ENCODE results near the gene WDR70.
"Not testable (repeated sequence)": the region's sequence is repeated elsewhere in the genome, so short reads cannot be mapped to it uniquely, and the experiment has no call there.

WDR70 gene

DNA sequence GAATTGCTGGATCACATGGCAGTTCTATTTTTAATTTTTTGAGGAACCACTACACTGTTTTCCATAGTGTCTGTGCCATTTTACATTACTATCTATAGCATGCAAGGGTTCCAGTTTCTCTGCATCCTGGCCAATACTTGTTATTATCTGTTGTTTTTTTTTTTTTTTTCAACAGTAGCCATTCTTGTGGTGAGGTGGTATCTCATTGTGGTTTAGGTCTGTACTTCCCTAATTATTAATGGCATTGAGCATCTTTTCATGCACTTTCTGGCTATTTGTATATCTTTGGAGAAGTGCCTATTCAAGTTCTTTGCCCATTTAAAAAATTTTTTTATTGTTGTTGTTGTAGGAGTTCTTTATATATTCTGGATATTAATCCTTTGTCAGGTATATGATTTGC lies 363.0 kb downstream of the WDR70 start:
- in situ Hi-C loops (cut with MboI; ENCODE audit: low sequenced_read_pairs), result no loop called here

DNA sequence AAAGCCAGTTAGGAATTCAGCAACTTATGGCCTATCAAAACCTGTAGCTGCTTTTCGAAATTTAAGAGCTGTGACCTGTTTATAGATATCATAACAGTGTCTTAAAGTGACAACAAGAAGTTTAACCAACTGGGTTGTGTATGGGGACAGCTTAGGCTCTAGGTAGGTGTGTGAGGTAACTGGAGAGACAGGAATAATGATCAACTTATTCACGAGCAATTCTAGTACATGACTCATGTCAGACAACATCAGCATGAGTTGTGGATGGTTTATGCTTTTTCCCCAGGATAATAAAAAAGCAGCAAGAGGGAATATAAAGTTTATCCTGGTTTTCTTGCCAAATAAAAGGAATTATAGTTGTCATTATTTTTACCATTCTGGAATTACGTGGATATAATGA lies 372.1 kb downstream of the WDR70 start:
- in situ Hi-C loops (cut with MboI; ENCODE audit: low sequenced_read_pairs), result no loop called here

DNA sequence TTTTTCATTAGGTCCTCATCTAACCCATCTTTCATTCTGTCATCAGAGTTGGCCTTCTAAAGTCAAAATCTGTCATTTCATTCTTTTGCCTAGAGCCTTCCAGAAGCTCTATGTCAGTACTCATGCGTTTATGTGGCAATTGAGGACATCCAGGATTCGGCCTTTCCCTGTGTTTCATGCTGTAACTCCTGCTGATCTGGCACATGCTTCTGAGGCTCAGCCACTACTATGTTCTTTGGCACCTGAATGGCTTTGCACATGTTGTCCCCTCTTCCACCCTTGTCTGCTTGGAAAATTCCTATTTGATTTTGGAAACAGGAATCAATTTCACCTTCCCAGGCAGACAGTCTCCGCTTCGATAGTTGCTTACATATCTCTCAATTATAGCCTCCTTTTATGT lies 375.9 kb downstream of the WDR70 start:
- in situ Hi-C loops (cut with MboI; ENCODE audit: low sequenced_read_pairs), result no loop called here

DNA sequence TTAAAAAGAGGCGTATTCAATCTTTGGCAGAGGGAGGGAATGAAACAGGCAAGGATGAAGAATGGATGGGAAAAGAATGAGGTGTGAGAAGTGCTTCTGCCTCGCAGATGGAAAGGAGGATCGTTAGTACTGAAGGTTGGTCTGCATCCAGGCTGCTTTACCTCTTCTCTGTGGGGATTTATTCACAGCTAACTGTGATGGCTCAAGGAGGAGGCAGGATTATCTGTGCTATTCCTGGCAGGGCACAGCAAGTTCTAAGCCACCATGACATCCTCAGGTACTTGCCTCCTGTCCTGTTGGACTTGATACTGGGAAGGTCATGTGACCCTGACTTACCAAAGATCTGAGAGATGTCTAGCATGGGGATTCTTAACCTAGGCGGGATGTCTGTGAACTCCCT lies 376.5 kb downstream of the WDR70 start:
- in situ Hi-C loops (cut with MboI; ENCODE audit: low sequenced_read_pairs), result no loop called here

DNA sequence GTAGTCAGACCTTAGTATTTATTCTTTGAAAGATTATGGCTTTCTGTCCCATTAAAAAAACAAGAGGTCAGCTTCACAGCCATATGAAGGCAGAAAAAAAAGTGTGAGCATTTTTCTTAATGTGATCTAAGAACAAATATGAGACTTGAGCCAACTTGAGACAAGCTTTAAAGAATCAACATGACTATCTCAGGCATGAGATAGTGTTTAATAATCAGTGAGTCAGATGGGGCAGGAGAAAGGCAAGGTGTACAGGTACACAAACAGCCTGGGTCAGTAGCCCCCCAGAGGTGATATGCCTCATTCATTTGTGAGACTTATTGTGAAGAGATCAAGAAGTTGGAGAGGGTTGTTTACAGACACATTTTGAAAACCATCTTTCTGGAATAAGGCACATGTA lies 377.1 kb downstream of the WDR70 start:
- in situ Hi-C loops (cut with MboI; ENCODE audit: low sequenced_read_pairs), result no loop called here

DNA sequence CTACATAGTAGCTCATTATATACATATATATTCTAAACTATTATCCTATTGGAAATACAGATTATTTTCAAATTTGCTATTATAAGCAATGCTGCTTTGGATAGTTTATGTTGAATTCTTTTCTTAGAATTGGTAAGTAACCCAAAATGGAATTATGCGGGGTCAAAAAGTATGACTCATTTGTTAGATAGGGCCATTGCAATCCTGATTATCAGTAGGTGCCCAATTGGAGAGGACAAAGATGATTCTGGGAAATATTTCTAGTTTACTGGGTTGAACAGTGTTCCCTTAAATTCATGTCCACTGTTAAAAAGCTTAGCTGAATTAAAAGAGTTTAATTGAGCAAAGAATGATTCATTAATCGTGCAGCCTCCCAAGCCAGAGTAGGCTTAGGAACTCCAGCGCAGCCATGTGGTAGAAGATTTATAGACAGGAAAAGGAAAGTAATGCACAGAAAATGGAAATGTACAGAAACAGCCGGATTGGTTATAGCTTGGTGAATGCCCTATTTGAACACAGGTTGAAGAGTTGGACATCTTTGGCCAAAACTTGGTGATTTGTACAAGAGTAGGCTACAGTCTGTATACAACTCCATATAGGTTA lies 379.0 kb downstream of the WDR70 start:
- in situ Hi-C loops (cut with MboI; ENCODE audit: low sequenced_read_pairs), result no loop called here

DNA sequence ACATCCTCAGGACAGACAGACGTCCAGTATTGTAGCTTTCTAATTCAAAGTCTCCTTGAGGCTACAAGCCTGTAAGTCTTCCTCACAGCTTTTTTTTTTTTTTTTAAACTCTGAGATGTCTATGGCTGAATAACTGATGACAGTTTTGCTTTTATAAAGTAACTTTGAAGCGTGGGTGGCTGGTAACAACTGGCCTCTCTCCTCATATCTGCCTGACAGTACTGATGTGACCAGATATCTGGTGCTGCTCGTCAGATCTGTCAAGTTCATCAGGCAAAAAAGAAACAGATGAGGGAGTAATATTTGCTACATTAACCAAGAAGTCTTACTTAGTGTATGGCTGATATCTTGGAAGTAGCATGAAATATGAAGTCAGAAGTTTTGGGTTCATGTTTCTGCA lies 388.1 kb downstream of the WDR70 start:
- in situ Hi-C loops (cut with MboI; ENCODE audit: low sequenced_read_pairs), result no loop called here

DNA sequence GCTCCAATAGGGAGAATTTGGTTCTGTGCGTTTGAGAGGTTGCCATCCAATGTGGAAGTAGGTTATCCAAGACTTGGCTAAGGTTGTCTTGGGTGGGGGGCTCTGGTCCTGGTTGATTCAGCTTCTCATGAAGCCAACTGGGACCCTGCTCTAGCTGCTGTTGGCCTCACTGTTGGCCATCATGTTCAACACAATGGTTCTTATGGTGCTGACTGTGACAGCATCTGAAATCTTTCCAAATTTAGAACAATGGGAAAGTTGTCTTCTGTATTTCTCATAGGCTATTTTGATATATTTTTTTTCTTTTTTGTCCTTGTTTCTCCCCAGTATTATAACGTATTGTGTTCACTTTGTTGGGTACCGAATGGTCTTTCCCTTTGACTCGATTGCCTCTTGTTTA lies 388.8 kb downstream of the WDR70 start:
- in situ Hi-C loops (cut with MboI; ENCODE audit: low sequenced_read_pairs), result no loop called here

DNA sequence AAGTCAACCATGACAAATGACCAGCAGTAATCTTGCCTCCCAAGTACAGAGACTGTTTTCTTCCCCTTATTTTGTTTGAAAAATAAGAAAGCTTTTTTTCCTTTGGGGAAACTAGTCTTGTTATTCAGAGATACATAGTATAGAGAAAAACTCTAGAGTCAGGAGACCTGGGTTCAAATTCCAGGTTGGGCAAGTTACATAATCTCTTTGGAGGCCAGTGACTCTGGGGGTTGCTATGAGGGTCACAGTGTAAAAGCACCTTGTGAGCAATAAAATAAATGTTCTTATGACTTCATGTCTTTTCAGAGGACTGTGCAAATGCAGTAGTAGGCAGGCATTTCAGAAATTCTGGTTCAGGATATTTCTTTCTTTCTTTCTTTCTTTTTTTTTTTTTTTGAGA lies 389.3 kb downstream of the WDR70 start:
- in situ Hi-C loops (cut with MboI; ENCODE audit: low sequenced_read_pairs), result no loop called here

DNA sequence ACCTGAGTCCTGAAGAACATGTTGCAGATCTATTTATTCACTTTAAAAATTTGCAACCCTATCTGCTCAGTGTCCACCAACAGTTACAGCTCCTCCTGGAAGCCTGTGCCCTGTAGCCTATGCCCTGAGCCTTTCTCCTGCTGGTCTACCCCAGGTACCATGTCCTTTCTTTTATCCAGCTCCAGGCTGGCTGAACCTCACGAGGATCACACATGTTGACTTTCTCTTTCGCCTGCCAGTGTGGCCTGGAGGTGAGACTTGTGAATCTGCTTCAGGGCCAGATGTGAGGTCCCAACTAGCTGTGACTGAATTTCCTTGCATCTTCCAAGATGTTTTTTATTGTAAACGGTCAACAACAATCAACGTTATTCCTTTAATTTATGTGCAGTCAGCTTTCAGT lies 390.0 kb downstream of the WDR70 start:
- in situ Hi-C loops (cut with MboI; ENCODE audit: low sequenced_read_pairs), result no loop called here

DNA sequence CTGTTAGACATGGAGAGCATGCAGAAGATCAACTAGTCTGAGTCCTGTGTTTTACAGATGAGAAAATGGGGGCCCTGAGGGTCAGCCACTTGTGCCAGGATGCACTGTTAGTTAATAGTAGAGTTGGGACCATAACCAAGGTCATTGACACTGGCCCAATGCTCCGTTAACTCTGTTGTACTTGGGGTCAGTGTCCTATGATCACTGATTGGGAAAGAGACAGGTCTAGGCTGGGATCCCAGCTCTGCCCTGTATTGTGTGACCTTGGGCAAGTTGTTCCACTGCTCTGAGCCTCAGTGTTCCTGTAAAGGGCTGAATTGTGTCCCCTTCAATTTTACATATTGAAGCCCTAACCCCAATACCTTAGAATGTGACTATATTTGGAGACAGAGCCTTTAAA lies 390.7 kb downstream of the WDR70 start:
- in situ Hi-C loops (cut with MboI; ENCODE audit: low sequenced_read_pairs), result no loop called here

DNA sequence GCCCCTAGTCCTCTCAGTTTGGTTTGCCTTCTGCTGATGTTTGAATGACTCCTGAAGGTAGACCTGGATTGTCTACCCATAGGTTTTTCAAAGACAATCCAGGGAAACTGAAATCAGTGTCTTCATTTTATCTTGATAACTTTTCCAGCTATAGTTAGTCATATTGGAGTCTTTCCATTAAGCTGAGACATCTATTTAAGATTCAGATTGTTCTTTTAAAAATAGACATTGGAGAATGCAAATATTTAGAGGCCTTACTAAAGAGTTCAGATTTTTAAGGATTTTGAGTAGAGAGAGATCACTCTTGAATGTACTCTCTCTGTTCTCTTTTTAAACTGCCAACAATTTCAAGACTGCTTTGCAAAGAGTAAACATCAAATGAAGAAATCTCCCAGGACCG lies 391.7 kb downstream of the WDR70 start:
- in situ Hi-C loops (cut with MboI; ENCODE audit: low sequenced_read_pairs), result no loop called here

DNA sequence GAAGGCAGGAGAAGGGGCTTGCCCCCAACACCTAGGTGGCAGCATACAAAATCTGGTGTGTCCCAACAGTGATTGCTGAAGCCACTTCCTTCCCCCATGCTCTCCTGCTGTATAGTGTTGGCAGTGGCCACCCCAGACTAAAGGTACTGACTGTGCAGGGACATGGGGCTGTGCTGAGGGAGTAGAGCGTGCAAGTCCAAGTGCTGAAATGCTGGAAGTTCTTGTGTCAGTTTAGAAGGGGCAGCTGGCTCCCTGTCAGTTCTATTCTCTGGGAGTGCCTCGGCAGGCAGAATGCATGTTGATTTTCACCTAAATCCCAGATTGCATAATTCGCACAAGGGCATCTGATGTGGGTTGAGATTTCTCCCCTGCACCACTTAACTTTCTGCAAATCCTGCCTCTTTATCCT lies 392.1 kb downstream of the WDR70 start:
- in situ Hi-C loops (cut with MboI; ENCODE audit: low sequenced_read_pairs), result no loop called here

DNA sequence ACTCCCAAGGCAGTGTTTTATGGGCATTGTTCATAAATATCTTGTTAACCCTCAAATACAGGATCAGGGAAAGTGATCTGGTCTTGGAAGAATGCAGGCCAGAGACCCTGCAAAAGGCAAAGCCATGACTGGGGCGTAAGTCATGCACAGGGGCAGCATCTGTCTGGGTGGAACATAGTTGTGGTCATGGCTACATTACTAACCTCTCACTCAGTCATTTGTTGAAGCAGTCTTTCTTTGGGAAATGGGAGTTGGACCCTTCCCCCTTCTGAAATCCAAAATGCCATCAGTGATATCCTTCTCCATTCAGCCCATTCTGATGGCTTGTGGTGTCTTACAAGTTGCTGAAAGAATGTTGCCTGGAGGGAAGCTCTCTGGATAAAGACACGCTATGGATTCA lies 392.6 kb downstream of the WDR70 start:
- in situ Hi-C loops (cut with MboI; ENCODE audit: low sequenced_read_pairs), result no loop called here

DNA sequence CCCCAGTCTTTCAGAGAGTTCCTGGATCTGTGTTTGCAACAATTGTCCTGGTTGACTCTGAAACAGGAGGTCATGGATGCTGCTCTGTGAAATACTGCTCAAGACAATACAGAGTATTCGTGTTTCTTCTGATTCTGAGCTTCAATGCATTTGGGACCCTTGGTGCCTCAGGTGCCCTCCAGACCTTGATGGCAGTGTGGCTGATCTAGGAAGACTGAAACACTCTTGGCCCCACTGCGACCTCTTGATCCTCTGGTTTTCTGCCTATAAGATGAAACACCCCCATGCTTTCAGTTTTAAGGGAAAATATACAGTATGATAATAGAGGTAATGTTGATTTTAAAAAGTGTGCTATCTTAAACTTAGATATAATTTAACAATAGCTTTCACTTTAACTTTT lies 393.1 kb downstream of the WDR70 start:
- in situ Hi-C loops (cut with MboI; ENCODE audit: low sequenced_read_pairs), result no loop called here

DNA sequence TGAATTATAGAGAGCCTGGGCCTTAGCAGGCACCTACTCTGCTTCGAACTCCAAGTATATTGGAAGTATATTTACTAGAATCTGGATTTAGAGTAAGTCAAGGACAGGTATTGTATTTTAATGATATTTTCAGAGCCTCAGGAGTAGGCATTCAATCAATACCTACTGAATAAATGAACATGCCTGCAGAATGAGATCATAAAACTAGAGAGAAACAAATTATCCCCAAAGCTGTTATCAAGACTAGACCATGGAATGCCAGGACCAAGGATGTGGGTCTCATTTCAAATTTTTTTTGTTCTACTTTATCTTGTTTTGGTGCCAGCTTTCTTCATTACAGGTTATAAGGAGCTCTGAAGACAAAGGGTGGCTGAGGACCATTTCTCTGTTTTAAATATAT lies 394.7 kb downstream of the WDR70 start:
- in situ Hi-C loops (cut with MboI; ENCODE audit: low sequenced_read_pairs), result no loop called here

DNA sequence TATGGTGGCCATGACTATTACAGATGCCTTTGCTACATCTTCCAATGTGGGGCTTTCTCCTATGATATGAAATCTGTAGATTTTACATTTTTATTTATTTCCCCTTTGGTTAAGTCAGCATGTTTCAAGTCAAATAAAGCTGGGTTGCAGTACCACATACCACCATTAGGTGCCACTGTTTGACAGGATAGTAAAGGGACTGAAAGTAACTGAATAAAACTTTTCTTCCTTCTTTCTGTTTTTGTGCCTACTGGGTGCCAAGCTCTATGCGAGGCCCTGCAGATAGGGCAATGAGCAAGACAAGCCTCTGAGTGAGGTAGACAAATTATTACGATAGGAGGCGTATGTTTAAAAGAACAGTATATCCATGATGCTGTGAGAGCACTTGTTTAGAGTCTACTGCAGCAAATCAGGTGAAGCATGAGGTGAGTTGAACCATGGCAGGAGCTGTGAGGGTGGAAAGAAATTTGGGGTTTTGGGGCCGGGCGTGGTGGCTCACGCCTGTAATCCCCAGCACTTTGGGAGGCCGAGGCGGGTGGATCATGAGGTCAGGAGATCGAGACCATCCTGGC lies 395.9 kb downstream of the WDR70 start:
- in situ Hi-C loops (cut with MboI; ENCODE audit: low sequenced_read_pairs), result no loop called here

DNA sequence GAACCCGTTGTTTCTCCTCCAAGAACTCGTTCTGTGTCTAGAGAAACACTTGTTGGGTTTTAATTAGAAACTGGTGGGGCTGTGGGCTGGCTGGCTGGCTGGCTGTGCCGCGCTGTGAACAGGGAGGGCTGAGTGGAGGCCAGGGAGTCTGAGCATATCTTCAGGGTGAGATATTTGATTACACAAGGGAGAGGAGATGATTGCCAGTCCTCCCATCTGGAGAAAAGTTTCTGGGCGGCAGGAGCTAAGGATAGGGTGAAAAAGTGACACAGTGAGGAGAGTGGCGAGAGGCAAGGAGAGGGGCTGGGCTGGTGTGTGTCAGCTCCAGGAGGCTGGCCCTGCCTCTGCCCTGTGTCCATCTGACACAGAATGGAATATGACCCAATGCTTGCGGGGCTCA lies 397.7 kb downstream of the WDR70 start:
- in situ Hi-C loops (cut with MboI; ENCODE audit: low sequenced_read_pairs), result no loop called here

DNA sequence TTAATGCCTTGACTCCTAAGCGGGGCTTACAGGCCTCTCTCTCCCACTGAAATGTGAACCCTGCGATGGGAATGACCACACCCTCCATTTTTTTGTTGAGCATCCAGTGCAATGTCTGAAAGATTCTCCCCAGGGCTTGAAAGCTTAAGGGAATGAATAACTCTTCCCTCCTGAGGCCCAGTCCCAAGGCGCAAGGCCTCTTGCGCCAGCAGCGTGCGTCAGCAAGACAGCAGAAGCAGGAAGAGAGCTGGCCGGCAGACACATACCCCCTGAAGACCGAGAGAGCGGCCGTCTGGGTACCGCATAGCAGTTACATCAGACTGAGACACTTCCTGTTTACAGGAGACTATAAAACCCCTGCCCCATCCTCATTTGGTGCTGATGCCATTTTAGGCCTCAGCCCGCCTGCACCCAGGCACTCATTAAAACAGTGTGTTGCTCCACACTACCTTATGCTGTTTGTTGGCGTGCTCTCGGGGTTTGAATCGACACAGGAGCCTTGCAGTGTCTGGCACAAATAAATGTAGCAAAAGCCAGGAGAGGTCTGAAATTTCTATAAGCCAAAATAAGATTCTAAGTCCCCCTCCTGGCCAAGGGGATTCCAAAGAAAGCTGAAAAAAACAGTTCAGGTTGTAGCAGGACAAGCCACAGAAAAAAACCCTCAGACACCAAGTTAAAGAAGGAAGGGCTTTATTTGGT lies 398.5 kb downstream of the WDR70 start:
- in situ Hi-C loops (cut with MboI; ENCODE audit: low sequenced_read_pairs), result no loop called here

DNA sequence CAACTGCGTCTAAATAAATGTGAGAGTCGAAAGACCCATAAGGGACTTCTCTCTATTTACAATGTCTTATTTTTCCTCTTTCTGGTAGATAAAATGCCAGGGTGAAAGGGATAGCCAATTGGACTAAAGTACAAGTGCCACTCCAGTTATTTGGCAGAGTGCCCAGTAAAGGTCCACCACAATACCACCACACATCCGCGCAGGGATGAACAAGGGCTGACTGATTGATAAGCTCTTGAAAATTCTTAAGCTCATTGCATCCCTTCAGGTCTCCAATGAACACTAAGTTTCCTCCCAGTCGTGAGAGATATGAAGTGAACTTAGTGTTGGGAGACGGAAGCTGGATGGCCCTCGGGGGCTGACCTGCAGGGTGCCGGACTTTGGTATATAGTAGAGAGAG lies 402.3 kb downstream of the WDR70 start:
- in situ Hi-C loops (cut with MboI; ENCODE audit: low sequenced_read_pairs), result not testable (repeated sequence)

DNA sequence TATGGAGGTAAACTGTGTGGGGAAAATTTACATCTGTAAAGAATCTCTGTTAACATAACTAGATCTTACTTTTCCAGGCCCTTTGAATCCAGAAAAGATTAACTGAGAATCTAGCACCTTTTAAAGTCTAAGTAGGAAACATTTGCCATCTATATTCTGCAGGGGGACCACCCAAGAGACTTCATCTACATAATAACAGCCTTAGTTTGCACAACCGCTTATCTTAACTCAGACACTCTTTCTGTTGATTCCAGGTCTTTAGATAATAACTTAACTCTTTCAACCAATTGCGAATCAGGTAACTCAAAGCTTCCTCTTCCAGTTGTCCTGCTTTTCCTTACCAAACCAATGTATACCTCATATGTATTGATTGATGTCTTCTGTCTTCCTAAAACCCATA lies 407.3 kb downstream of the WDR70 start:
- in situ Hi-C loops (cut with MboI; ENCODE audit: low sequenced_read_pairs), result no loop called here

DNA sequence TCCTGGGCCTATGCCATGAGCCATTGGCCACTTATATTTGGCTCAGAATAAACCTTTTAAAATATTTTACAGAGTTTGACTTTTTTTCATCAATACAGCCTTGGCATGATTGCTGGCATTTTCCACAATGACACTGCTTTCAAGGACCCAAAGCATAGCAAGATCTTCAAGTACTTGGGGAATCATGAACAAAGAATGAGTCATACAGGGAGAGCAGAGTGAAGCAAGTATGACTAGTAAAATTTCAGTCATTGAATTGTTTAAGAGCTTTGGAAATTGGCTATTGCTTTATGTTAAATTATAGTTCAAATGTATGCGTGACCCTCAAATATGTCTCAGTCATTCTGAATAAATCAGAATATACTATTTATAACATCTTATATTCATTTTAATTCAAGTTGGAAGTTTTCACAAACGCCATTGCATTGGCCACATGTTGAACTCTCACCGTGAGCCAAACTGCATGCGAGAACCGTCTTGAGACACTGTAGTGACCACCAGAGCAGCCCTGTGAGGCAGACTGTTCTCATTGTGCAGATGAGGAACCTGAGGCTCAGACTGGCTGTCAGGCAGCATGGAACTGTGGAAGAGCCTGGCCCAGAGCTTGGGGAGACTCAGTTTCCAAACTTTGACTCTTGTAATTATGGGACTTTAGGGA lies 407.9 kb downstream of the WDR70 start:
- in situ Hi-C loops (cut with MboI; ENCODE audit: low sequenced_read_pairs), result no loop called here

All from HL-60/S4 treated with retinoic acid at 250 ng/mL for 4 days and 3 days (cell line).